GM20000 (cell line): Measurements from ENCODE around the gene HECTD4.
"Not testable (repeated sequence)": the region's sequence is repeated elsewhere in the genome, so short reads cannot be mapped to it uniquely, and the experiment has no call there.

Experiments
- DNase-seq: peaks from one replicate; pipeline ENCODE4 v3.0.0; 2012; ENCODE audit warnings: low spot score
- TF ChIP-seq, protein P1 (sequence below): IDR thresholded peaks from 2 replicates; pipeline ENCODE4 v1.5.1; 2012; ENCODE audit warnings: mild to moderate bottlenecking, control low read depth; ENCODE audit errors: extremely low read depth, missing control alignments

Gene HECTD4

DNA sequence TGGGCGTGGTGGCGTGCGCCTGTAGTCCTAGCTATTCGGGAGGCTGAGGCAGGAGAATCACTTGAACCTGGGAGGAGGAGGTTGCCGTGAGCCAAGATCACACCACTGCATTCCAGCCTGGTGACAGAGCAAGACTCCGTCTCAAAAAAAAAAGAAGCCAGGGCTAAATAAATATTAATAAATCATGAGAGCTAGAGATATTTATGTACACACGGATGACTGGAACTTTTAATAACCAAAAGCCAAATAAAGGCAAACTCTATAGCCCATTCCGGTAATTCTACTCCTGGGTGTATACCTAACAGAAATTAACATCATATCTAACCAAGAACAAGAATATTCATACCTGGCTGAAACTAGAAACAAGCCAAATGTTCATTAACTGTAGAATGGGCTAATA is 264.5 kb downstream of the HECTD4 start:
- TF ChIP-seq, protein P1, sequence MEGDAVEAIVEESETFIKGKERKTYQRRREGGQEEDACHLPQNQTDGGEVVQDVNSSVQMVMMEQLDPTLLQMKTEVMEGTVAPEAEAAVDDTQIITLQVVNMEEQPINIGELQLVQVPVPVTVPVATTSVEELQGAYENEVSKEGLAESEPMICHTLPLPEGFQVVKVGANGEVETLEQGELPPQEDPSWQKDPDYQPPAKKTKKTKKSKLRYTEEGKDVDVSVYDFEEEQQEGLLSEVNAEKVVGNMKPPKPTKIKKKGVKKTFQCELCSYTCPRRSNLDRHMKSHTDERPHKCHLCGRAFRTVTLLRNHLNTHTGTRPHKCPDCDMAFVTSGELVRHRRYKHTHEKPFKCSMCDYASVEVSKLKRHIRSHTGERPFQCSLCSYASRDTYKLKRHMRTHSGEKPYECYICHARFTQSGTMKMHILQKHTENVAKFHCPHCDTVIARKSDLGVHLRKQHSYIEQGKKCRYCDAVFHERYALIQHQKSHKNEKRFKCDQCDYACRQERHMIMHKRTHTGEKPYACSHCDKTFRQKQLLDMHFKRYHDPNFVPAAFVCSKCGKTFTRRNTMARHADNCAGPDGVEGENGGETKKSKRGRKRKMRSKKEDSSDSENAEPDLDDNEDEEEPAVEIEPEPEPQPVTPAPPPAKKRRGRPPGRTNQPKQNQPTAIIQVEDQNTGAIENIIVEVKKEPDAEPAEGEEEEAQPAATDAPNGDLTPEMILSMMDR, result no peak
- no peak for DNase-seq

DNA sequence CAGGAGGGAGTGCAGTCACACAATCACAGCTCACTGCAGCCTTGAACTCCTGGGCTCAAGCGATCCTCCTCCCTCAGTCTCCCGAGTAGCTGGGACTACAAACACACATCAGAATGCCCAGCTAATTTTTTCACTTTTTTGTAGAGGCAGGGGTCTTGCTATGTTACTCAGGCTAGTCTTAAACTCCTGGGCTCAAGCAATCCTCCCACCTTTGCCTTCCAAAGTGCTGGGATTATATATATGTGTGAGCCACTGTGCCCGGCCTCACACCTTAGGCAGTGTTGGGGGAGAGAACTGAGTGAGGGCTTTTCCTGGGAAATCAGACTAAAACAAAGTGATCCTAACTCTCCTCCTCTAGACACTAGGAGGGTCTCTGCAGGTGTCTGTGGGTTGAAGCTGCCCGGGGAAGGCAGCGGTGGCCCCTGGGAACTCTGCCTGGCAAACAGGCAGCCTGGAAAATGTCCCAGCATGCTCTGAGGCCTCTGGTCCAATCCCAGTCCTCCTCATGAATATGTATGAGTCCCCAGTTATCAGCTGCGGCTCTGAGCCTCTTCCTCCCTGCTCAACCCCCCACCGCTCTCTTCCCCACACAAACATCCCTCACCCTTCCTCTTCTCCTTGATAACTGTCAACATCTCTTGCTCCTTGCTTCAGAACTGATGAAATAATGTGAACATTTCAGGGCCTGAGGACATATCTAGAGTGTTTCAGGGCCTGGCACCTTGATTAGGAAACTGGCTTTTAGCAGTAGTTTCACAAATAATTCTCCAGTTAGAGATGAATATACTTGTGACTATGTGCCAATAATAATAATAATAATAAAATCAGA is 265.8 kb downstream of the HECTD4 start:
- peak; percentile 32 for DNase-seq
- TF ChIP-seq, protein P1, result no peak

GRCh38 chr12:112115259-112116045 is 266.8 kb downstream of the HECTD4 start:
- TF ChIP-seq, protein P1, result no peak
- DNase-seq, result no peak

DNA sequence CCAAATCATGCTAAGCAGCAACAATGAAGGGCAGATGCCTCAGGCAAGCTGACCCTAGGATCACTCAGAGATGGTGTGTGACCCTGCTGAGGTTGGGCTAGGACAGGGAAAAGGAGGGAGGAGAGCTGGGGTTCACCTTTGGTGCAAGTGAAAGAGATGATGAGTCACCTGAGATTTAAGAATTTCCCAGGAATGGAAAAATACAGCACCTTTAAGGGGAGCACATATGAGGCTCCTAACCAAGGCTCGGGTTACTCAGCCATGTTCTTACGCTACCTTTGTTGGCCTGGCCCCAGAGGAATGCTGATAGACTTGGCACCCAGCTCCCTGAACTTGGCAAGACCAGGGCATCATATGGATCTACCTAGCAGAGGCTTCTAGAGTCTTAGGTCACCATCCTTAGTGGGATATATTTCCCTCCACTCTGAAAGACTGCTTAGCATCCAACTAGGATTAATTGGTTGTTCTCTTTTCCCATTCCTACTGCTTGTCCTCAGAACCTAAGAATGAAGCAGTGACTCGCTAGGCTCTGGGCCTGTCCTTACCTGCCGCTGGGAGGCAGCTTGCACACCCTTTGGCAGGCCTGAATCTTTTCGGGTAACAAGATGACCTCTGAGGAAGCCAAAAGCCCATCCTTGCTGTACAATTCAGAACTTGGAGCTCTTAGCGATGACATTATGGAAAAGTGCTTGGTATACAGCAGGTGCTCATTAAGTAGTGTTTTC is 269.7 kb downstream of the HECTD4 start:
- TF ChIP-seq, protein P1, result no peak
- no peak for DNase-seq

DNA sequence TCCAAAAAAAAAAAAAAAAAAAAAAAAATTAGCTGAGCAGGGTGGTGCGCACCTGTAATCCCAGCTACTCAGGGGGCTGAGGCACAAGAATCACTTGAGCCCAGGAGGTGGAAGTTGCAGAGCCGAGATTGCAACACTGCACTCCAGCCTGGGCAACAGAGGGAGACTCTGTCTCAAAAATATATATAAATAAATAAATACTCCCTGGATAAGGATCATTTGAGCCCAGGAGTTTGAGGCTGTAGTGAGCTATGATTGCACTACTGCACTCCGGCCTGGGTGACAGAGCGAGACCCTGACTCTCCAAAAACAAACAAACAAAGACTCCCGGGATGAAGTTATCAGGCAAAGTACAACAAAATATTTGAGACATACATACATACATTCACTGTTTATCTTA is 270.3 kb downstream of the HECTD4 start:
- TF ChIP-seq, protein P1, result no peak
- no peak for DNase-seq

DNA sequence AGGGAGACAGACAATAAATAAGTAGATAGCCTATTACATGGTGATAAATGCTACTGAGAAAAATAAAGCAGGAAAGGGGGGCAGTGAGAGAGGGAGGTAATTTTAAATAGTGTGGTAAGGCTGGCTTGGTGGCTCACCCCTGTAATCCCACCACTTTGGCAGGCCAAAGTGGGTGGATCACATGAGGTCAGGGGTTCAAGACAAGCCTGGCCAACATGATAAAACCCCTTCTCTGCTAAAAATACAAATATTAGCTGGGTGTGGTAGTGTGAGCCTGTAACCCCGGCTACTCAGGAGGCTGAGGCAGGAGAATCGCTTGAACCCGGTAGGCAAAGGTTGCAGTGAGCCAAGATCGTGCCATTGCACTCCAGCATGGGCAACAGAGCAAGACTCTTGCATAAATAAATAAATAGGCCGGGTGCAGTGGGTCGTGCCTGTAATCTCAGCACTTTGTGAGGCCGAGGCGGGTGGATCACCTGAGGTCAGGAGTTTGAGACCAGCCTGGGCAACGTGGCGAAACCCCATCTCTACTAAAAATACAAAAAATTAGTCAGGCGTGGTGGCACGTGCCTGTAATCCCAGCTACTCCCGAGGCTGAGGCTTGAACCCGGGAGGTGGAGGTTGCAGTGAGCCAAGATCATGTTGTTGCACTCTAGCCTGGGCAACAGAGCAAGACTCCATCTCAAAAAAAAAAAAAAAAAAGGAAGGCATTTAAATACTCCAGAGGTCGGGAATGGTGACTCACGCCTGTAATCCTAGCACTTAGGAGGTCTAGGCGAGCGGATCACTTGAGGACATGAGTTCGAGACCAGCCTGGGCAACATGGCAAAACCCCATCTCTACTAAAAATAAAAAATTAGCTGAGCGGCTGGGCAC is 271.2 kb downstream of the HECTD4 start:
- DNase-seq, result not testable (repeated sequence)
